SHP77 treated with DMSO at 0.1 percent for 48 hours (cell line): ENCODE measurements around the gene ZNF687.

Source experiments
- DNase-seq: peaks from one replicate; lab custom pipeline; 2025; lab: John Stamatoyannopoulos, UW

Gene ZNF687

DNA sequence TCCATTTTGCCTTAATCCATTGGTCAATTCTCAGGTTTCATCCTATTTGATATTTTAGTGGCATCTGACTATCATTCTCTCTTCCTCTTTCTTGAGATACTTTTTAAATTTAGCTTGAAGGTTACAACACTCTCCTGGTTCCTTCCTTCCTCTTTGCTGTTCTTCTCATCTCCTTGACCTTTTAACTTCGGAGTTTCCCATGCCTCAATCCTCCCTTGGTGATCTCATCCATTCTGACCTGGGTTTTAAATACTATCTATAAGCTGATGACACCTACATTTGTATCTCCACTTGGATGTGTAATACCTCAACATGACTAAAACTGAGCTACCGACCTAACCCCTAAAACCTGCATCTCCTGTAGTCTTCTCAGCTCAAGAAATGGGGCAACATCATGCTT is 4.8 kb upstream of the ZNF687 start:
- DNase-seq = no peak

DNA sequence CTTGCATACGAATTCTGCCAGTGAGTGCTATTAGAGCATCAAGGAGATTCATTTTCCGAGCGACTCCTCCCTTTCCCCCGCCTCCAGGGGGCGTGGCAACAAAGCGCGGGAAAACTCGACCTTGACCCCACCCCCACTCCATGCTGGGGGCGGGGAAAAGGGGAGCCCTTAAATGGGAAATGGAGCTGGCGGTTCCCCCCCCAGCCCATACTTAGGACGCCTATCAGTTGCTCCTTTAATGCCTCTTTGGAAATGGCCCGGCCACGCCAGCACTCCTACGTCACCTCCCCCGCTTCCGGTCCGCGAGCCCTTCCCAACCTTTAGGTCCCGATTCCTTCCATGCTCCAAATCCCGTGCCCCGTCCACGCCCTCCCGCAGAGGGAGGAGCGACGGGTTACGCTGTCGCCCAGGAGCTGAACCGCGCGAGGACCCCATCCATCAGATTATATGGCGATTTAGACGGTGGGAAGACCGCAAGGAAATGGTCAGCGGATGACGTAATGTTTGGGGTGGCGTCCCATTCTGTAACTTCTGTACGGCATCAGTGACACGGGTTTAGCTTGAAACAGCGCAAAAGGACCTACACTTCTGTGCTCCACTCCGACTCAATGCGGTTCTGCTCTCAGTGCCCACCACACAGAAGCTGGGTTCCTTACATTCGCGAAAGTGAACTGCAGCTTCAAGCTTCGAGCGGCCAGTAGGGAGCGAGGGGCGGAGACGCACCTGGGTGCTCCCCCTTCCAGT is 702 bp upstream of the ZNF687 start:
- peak; percentile 100 for DNase-seq

GRCh38 chr1:151282883-151283725 is 1.0 kb downstream of the ZNF687 start:
- DNase-seq = no peak

- no peak for DNase-seq
Measured at GRCh38 chr1:151284013-151284577, 2.0 kb downstream of the ZNF687 start.

DNA sequence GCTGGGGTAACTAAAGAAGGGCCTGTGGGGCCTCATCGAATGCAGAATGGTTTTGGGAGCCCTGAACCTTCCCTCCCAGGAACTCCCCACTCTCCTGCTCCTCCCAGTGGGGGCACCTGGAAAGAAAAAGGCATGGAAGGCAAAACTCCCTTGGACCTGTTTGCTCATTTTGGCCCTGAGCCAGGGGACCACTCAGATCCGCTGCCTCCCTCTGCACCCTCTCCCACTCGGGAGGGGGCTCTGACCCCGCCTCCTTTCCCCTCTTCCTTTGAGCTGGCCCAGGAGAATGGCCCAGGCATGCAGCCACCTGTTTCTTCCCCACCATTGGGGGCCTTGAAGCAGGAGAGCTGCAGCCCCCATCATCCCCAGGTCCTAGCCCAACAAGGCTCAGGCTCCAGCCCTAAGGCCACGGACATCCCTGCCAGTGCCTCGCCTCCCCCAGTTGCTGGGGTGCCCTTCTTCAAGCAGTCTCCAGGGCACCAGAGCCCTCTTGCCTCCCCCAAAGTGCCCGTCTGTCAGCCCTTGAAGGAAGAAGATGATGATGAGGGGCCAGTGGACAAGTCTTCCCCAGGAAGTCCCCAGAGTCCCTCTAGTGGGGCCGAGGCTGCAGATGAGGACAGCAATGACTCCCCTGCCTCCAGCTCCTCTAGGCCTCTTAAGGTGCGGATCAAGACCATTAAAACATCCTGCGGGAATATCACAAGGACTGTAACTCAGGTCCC is 4.7 kb downstream of the ZNF687 start:
- no peak for DNase-seq

DNA sequence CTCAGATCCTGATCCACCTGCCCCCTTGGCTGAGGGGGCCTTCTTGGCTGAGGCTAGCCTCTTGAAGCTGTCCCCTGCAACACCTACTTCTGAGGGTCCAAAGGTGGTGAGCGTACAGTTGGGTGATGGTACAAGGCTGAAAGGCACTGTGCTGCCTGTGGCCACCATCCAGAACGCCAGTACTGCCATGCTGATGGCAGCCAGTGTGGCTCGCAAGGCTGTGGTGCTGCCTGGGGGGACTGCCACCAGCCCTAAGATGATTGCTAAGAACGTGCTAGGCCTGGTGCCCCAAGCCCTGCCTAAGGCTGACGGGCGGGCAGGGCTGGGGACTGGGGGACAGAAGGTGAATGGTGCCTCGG is 5.2 kb downstream of the ZNF687 start:
- DNase-seq = no peak

DNA sequence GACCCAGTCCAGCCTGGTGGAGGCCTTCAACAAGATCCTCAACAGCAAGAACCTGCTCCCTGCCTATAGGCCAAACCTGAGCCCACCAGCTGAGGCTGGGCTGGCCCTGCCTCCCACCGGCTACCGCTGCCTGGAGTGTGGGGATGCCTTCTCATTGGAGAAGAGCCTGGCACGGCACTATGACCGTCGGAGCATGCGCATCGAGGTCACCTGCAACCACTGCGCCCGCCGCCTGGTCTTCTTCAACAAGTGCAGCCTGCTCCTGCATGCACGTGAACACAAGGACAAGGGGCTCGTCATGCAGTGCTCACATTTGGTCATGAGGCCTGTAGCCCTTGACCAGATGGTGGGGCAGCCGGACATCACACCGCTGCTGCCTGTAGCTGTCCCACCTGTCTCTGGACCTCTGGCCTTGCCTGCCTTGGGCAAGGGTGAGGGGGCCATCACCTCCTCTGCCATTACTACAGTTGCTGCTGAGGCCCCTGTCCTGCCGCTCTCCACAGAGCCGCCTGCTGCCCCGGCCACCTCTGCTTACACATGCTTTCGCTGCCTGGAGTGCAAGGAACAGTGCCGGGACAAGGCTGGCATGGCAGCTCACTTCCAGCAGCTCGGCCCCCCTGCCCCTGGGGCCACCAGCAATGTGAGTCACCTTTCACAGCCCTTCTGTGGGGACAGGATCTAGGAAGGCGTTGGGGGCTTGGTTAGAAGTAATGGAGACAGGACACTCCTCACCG is 5.8 kb downstream of the ZNF687 start:
- DNase-seq = no peak

GRCh38 chr1:151288502-151288901 is 6.4 kb downstream of the ZNF687 start:
- no peak for DNase-seq

DNA sequence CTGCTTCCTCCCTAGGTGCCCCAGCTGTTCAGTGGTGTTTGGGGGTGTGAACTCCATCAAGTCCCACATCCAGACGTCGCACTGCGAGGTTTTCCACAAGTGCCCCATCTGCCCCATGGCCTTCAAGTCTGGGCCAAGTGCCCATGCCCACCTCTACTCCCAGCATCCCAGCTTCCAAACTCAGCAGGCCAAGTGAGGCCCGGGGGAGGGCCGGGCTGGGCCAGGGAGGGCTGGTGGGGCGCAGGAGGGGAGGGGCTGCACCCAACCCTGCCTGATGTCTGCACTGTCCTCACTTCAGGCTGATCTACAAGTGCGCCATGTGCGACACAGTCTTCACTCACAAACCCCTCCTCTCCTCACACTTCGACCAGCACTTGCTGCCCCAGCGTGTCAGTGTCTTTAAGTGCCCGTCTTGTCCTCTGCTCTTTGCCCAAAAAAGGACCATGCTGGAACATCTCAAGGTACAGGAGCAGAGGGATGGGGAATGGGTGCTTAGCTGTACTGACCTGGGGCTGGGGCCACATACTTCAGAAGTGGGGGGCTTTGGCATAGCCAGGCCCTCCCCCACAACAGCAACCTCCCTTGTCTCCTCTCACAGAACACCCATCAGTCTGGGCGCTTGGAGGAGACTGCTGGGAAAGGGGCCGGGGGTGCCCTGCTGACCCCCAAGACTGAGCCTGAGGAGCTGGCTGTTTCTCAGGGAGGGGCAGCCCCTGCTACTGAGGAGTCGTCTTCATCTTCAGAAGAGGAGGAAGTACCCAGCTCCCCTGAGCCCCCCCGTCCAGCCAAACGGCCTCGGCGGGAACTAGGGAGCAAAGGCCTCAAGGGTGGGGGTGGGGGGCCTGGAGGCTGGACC is 7.2 kb downstream of the ZNF687 start:
- no peak for DNase-seq

GRCh38 chr1:151289991-151290708 is 8.1 kb downstream of the ZNF687 start:
- DNase-seq = no peak

- no peak for DNase-seq
Measured at GRCh38 chr1:151290709-151291303, 8.7 kb downstream of the ZNF687 start.

DNA sequence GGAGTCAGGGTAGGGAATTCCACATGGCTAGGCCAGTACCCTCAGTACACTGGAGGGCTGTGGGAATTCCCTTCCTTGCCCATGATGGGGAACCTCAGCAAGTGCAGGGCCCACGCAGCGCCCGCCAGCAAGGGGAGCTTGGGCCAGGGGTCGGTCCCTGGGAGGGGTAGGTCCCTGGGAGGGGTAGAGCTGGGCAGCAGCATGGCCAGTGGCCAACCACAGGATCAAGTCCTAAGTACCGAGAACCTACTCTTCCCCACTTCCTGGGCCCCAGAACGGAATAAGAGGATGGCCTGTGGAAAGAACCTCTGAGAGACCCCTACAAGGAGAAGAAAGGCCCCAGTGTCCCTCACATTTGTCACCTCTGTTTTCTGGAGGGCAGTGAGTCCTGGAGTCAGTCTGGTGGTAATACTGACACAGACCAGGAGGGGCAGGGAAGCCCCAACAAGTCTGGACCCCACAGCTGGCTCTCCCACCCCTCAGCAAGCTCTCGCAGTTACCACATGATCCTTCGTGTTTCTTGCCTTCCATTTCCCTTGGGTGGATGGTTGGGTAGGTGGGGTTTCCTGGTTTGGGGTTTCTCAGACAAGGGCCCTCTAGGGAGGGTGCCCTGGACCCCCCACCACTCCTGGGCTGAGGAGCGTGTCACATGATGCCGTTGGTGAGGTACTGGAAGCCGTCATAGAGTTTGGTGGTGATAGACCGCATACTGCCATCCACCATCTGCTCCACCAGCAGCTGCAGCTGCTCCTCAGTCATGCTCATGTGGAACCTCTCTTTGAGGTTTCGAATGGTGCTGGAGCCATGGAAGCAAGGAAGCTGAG is 10.3 kb downstream of the ZNF687 start:
- DNase-seq = no peak

DNA sequence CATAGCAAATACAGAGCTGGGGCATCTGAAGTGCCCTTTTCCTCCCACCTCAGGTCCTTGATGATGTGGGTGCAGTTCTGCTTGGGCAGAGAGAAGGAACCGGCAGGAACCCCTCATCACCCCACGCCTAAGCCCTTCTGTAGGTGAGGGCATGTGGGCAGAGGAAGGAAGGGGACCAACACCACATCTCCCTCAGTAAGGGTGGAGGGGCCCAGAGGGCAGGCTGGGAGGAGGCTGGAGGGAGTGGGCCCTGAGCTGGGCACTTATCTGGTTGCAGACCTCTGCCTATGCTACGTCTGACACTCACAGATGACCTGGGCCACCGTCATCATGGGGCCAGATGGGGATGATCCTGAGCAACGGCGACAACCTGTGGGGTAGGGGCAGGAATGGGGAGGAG is 11.0 kb downstream of the ZNF687 start:
- DNase-seq = no peak

- no peak for DNase-seq
Measured at GRCh38 chr1:151294742-151295462, 12.8 kb downstream of the ZNF687 start.

DNA sequence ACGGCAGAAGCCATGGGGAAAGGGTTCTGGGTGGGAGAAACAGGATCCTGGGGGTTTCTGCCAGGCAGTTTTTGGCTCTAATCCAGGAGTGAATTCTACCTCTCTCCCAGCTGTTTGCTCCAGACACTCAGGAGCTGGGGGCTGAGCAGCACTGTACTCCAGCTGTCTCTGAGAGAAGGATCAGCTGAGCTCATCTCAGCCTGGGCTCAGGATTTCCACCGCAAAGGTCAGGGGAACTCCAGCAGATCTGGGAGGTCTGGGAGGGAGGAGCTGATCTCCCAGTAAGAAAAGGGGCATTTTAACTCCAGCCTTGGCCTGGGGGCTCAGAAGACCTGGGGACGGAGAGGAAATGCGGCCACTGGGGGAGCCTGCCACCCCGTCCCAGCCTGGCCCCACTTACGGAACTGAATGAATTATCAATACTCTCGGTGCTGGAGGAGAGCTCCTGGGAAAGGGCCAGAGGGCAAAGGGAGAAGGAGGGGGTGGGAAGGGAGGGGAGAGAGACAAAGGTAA is 27.8 kb downstream of the ZNF687 start:
- no peak for DNase-seq

GRCh38 chr1:151311011-151311410 is 28.9 kb downstream of the ZNF687 start:
- no peak for DNase-seq

- no peak for DNase-seq
Measured at GRCh38 chr1:151311589-151312331, 29.7 kb downstream of the ZNF687 start.
